ENCODE data around the gene C16orf89.
"Not testable (repeated sequence)": the region's sequence is repeated elsewhere in the genome, so short reads cannot be mapped to it uniquely, and the experiment has no call there.

The C16orf89 gene, protein sequence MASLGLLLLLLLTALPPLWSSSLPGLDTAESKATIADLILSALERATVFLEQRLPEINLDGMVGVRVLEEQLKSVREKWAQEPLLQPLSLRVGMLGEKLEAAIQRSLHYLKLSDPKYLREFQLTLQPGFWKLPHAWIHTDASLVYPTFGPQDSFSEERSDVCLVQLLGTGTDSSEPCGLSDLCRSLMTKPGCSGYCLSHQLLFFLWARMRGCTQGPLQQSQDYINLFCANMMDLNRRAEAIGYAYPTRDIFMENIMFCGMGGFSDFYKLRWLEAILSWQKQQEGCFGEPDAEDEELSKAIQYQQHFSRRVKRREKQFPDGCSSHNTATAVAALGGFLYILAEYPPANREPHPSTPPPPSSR

DNA sequence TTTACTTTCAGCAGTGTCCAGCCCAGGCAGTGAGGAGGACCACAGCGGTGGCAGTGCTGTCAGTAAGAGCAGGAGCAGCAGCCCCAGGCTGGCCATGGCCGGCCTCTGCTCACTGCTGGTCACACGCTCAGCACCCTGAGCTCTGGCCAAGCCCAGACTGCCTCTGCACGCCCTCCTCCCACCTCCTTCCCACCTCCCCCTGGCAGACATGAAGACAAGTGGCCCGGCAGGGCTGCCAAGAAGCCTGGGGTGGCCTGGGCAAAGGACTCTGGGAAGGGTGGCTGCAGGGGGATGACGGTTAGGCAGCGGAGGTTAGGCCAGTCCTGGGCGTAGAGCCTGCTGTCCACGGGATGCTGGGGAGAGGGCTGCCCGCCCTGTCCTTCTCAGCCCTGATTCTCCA lies at the start of gene C16orf89:
Gene C16orf89, minus strand, starts transcription at position 144 of the 400 bp plus-strand sequence. Its CDS starts 48 bp downstream, at position 96.
- no peak for DNase-seq (ENCODE audit: low read depth in 2 of 2)

DNA sequence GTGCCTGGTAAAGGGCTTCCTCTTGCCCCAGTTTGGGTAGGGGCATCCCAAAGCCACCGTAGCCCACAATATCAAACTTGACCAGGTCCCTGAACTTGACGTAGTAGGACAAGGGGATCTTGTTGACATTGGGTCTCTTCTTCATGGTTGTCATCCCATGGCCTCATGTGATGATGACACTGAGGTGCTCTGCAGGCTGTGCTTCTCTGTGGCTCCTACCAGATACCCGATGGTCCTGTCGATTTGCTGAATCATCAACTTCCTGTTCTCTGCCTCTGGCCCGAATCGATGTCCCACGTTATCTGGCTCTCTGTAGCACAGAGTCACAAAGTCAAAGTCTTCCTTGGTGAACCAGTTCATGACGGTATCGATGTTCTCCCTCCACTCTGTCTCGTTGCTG lies 45.2 kb upstream of the C16orf89 start:
- not testable (repeated sequence) for DNase-seq (ENCODE audit: low read depth in 2 of 2)

DNA sequence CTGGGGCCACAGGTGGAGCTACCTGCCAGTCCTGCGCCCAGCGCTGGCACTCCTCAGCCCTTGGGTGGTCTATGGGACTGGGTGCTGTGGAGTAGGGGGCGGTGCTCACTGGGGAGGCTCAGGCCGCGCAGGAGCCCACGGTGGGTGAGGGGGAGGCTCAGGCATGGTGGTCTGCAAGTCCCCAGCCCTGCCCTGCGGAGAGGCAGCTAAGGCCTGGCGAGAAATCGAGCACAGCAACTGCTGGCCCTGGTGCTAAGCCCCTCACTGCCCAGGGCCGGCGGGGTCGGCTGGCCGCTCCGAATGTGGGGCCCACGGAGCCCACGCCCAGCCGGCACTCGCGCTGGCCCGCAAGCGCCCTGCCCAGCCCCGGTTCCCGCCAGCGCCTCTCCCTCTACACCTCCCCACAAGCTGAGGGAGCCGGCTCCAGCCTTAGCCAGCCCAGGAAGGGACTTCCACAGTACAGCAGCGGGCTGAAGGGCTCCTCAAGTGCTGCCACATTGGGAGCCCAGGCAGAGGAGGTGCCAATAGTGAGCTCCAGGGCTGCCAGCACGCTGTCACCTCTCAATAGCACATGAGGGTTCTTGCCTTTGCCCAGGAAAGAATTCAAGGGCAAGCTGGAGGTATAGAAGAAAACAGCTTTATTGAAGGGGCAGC lies 42.9 kb upstream of the C16orf89 start:
- DNase-seq (ENCODE audit: low read depth in 2 of 2): no peak

DNA sequence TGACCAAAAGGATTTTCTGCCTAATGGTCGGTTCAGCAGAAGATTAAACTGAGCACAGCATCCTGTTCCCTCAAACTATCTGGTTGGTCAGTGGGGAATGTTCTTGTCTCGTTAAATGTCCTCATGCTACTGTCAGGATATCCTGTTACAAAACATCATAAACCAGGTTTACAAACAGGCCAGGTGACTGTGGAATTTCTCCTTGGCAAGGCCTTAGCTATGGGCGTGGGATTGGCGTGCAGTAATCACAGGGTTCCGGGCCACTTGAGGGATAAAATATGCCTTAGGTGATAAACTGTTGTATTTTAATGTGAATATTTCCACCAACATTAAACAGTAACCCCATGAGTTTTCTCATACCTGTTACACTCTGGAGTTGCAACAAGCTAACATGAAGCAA lies 39.3 kb upstream of the C16orf89 start:
- not testable (repeated sequence) for DNase-seq (ENCODE audit: low read depth in 2 of 2)

DNA sequence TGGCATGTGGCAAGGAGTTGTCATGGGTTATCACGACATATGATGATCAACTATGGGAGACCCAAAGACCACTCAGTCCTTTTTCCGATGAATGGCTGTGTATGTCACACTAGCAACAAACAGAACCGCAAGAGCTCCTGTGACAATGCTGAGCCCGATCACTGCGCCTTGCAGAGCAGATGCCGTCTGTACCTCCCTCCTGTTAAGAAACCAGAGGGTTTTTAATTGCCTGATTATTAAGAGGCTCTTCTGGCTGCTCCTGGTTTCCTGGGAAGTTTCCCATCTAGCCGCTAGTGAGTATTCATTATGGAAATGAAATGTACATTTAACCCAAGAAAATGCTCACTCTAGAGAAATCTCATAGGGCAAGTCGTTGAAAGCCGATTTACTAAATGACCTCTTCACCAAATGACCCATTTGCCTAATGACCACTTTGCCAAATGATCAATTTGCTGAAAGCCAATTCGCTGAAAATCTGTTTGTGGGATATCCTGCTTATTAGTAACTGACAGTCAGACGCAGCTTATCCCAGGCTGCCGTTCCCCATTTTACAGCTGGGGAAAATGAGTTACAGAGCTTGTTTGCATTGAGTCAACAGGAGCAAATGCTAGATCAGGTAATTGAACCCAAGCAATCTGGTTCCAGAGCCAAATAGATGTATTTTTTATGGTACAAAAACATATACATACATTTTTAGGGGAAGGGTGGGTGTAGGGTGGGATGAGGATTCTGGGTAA lies 37.7 kb upstream of the C16orf89 start:
- DNase-seq (ENCODE audit: low read depth in 2 of 2): not testable (repeated sequence)

DNA sequence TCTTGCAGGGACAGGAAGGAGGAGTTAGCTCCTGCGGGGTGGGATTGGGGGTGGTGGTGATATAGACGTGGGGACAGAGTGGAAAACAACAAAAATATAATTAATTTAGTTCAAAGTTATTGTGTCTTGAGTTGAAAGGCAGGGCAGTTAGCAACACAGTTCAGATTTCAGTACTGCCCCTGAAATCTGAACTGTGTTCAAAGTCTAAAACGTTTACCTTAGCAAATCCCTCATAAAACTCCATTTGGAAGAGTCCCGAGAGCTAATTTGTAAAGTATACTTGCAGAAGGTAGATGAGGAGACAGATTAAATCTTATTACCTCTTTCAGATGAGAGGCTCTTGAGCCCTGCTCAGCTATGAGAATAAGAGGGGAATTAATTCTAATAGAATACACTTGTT lies 33.4 kb upstream of the C16orf89 start:
- not testable (repeated sequence) for DNase-seq (ENCODE audit: low read depth in 2 of 2)

DNA sequence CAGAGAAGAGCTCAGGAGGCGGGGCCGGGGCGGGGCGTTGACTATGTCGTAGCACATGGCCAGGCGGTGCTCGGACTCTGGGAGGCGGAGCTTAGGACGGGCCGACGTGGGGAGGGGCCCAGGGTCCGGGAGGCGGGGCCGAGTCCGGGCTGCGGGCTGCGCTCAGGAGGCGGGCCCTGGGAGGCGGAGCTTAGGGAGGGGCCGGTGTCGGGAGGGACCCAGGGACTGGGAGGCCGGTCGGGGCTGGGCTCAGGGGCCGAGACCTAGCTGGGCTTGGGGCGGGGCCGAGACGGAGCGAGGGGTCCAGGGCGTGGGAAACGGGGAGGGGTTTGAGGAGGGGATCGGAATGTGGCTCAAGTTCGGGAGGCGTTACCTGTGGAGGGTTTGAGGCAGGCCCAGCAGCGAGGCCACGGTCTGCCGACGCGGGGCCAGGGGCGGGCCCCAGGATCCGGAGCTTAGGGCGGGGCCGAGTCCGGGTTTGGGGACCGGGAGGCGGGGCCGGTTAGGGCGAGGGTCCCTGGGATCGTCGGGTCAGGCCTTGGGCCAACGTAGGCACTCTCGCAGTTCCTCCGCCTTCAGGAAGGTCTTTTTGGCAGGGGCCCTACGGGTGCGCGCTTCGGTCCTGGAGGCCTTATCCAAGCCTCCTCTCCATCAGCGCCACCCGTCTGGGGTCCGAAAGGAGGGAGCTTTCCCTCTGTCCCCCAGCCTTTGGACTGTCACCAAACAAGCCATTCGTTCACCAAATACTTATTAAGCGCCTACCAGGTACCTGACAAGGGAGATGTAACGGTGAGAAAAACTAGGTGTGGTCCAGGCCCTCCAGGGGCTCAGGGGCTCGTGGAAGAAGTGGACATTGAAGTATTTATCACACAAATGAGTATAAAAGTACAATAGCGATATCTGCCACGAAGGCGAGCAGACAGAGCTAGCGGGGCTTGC lies 32.7 kb upstream of the C16orf89 start:
- peak; percentile 38 to 59 for DNase-seq (ENCODE audit: low read depth in 2 of 2)

DNA sequence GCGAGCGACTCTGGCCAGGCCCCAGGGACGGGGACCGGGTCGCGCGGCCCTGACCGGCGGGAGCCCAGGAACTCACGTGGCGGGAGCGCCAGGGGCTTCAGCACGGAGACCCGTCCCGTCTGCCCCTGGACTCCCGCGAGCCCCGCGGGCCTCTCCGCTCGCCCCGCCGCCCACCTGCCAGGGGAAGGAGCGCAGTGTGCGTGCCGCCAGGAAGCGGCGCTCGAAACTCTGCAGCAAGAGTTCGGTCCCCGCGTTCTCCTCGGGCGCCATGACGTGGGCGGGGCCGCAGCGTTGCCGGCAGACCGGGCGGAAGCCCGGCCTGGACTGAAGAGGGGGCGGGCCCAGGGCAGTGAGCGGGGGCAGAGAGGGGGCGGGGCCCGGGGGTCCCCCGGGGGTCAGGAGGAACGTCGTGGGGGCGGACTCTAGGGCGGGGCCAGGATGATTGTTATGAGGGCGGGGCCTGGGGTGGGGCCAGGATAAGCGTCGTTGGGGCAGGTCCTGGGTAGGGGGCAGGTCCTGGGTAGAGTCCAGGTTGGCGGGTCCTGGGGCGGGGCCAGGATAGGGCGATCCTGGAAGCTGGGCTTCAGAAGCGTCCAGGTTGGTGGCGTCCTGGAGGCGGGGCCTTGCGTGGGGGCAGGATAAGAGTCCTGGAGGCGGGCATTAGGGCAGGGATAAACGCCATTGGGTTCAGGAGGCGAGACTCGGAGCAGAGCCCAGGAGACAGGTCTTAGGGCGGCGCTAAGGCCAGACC lies 31.9 kb upstream of the C16orf89 start, which contains the start of gene EEF2KMT:
Gene EEF2KMT, minus strand, starts transcription at position 326 of the 751 bp plus-strand sequence. Its CDS starts 56 bp downstream, at position 270.
- DNase-seq (ENCODE audit: low read depth in 2 of 2): peak; percentile 89 to 96

DNA sequence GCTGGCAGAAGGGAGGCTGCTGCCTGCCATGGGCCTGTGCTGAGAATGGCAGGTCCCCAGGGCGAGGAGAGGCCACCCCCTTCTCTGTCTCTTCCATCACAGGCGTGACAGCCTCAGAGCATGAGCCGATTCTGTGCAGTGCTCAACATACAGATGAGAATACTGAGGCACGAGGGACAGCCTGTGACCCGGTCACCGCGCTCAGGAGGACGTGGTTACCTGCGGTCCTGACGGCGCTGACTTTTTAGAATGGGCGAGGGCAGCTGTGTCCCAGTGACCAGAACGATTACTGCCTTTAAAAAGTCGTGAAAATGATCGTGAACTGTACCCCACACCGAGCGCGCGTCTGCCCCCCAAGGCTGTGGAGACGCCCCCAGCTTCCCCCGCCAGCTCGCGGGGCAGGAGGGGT lies 31.3 kb upstream of the C16orf89 start:
- DNase-seq (ENCODE audit: low read depth in 2 of 2): peak; percentile 8 to 9

DNA sequence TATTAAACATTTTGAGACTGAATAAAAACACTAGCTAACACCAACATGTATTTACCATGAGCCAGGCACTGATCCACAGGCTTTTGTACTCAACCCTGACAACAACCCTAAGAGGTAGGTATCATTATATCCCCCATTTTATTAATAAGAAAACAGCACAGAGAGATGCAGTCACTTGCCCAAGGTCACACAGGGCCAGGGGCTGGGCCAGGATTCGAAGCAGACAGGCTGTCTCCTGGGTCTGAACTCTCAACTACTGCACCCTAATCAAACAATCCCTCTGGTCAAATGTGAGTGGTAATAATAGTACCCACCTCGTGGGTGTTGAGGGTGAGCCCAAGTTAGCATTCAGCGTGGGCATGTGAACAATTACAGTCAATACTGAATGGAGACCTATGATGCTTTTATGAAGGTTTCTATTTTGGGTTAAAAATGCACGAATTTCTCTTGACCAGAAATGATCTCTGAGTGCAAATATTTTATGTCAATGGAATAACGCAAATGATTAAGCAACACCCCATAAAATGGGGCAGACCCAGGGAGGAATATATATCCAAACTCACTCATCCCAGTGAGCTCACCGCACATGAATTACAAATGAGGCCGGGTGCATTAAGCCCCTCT lies 30.8 kb upstream of the C16orf89 start:
- not testable (repeated sequence) for DNase-seq (ENCODE audit: low read depth in 2 of 2)

DNA sequence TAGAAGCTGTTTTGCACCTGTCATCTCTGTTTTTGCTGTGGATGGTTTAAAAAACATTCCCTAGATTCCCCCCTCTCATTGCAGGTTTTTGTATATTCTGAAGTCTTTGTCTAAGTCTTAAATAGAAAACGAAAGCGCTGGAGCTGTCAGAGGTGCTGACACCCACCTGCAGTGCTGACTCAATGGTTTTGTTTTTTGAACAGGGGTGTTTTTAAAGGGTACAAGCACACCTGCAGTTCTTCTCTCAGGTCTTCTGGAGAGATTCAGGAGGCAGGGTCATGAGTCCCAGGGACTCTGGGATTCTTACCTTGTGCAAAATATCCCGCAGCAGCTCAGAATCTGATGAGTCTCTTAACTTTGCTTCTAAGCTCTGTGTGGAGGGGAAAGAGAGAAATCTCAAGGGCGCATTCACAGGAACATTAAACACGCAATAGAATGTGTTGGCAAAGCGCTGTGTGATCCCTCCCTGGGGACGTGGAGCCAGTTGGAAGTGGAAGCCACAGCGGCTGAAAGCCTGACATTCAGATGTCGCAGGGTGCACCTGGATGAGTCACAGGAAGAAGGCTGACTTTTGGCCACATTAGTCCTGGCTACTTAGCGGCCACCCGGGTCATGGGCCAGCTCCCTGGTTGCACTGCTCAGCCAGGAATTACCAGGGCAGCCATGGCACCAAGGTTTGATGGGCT lies 29.5 kb upstream of the C16orf89 start:
- not testable (repeated sequence) for DNase-seq (ENCODE audit: low read depth in 2 of 2)

DNA sequence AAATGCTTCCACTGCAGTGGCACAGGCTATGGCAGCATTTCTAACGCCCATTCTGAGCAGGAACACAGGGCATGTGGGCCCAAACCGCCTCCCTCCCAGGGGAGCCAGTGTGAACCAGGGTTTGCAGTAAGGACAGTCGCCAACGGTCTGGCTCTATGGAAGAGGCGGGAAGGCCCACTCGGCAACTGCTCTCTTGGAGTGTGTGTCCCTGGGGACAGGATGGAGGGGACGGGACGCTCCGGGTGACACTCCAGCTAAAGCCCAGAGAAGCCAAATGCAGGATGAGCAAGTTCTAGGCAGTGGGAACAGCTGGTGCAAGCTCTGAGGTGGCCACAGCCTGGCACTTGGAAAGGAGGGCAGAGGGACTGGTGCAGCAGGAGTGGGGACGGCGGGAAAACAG lies 28.0 kb upstream of the C16orf89 start:
- not testable (repeated sequence) for DNase-seq (ENCODE audit: low read depth in 2 of 2)

DNA sequence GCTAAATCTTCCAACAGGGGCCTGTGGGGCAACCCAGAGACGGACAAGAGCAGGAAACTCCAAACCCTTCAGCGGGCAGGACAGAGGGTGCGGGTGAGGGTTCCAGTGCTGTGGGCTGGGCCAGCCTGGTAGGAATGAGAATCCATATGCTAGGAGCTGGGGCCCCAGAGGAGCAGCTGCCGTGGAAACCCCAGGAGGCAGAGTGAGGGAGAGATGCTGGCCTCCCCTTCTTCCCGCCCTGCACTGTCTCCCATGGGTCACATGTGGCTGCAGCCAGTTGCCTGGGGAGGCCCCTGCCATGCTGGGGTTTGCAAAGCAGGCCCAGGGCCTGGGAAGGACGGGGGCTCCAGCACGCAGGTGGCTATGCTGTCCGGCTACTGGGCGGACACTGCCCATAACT lies 27.3 kb upstream of the C16orf89 start:
- DNase-seq (ENCODE audit: low read depth in 2 of 2): not testable (repeated sequence)

DNA sequence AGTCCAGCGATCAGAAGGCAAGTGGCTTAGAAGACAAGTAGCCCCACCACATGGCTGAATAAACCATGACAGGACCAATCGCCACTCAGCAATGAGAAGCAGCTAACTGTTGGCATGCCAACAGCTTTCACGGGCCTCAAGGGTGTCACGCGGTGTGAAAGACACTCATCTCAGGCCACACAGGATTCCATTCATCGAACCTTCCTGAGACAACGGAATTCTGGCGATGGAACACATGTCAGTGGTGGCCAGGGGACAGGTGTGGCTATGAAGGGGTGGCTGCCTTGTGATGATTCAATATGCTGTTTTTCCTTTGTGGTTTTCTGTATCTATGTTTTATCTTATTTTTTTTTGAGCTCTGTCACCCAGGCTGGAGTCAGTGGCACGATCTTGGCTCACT lies 24.8 kb upstream of the C16orf89 start:
- not testable (repeated sequence) for DNase-seq (ENCODE audit: low read depth in 2 of 2)

DNA sequence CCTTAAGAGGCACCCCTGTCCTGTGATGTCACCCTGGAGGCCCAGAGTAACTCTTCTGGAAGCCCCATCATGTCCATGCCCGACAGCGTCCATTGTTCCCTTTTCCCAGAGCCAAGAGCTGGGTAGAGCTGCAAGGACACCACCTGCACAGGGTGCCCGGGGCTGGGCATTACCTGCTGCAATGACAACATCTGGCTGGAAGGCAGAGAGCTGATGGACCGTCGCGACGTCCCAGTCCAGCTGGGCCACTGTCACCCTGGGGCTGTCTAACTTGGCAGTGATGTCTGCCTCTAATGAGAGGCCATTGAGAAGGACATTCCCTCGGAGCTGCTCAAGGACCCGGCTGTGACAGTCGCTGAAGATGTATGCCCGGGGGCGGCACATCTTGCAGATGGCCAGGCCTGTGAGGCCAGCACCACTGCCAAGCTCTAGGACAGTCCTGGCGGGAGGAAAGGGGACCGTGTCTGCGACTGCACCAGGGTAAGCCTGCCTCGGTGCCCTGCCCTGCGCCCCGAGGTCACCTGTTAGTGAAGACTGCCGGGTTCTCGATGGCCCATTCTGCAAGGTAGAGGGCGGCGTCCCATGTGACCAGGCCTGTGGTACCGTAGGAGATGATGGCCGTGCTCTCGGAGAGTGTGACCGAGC lies 24.3 kb upstream of the C16orf89 start:
- not testable (repeated sequence) for DNase-seq (ENCODE audit: low read depth in 2 of 2)

DNA sequence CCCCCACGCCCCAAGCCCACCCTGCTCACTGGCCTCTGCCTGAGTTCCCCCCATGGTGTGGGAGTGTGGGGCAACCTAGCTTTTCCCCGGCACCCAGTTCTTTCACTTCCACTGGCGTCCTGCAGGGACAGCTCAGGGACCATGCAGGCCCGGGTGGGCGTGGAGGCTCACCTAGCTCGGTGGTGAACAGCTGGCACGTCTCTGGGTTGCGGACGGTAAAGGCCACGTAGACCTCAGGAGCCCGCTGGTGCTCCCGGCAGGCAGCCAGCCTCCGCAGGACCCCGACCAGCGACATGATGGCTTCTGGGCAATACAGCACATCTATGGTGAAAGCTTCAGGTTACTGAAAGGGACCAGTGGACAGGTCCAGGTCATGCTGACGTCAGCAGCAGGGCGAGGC lies 23.2 kb upstream of the C16orf89 start:
- not testable (repeated sequence) for DNase-seq (ENCODE audit: low read depth in 2 of 2)

DNA sequence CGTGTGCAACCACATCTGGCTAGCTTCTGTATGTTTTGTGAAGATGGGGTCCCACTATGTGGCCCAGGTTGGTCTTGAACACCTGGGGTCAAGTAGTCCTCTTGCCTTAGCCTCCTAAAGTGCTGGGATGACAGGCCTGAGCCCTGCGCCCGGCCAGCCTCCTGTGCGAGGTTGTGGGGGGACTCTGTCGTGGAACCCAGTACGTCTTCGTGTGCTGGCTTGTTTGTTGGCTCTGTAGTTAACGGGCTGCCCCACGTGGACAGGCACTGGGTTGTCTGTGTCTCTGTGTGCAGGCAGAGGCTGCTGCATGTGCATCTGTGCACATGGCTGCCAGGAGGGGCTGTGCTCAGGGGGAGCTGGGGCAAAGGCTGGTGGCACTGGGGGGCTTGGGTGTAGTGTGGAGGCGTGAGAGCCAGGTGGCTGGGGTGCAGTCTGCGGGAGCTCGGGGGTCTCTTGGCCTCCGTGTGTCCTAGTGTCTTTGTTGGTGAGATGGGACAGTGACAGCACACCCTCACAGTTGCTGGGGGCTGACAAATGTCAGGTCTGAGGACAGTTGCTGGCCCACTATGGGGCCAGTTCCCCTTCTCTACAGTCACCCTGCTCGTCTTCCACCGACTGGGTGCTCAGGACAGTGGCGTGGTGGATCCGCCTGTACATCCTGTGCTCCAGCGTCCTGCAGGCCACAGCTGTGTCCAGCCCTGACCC lies 22.5 kb upstream of the C16orf89 start:
- not testable (repeated sequence) for DNase-seq (ENCODE audit: low read depth in 2 of 2)

DNA sequence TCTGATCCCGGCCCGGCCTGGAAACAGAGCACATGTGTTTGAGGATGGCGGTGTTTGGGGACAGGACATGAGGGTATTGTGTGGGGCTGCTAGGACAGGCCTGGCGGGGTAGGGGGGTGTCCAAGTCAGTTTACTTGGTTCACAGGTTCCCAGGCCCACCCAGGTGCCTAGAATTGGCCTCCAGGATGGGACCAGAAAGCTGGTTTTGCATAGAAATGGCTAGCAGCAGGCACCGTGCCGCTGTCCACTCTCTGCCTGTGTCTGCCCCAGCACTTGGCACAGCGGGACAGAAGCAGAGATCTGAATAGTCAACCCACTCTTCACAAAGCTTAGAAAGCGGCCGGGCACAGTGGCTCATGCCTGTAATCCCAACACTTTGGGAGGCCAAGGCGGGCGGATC lies 20.0 kb upstream of the C16orf89 start:
- DNase-seq (ENCODE audit: low read depth in 2 of 2): not testable (repeated sequence)
